Left ventricle myocardium inferior (tissue), 1 donor: ENCODE results near the gene DRG2. TPM values are rescaled to one million over a fixed set of nuclear protein-coding genes. Genes with fewer than 3 reads are reported as not detected.

Experiments
- total RNA-seq: library from RNA; stranded (reverse); fragmentation: NEBNext Ultra II Directional; extraction: Animal tissue kit (Norgen Biotek cat#: 25700); gene quantifications from one replicate; pipeline ENCODE4 v1.2.1, GENCODE V29; 2021
- donor health status: DM: no; HTN: yes; CAD: no; lungs with severe emphysema.

DRG2 gene
- total RNA-seq, 1 donor from 2014 or later = 20.2 TPM

Other genes starting within 250 kb of the DRG2 start
- gene TOM1L2, start 115.5 kb upstream of the DRG2 start, total RNA-seq = 284 TPM
- gene DRC3, start 115.1 kb upstream of the DRG2 start, total RNA-seq = 1.7 TPM
- 37.5 TPM for gene ATPAF2, start 48.8 kb upstream of the DRG2 start, total RNA-seq
- gene GID4, start 48.5 kb upstream of the DRG2 start, total RNA-seq = 18.0 TPM
- gene MYO15A, start 20.8 kb downstream of the DRG2 start, total RNA-seq = 0.25 TPM
- gene ALKBH5, start 95.9 kb downstream of the DRG2 start, total RNA-seq = 179 TPM
- gene LLGL1, start 137.7 kb downstream of the DRG2 start, total RNA-seq = 8.8 TPM
- 257 TPM for gene FLII, start 170.8 kb downstream of the DRG2 start, total RNA-seq
- gene MIEF2, start 172.7 kb downstream of the DRG2 start, total RNA-seq = 37.0 TPM
- 10.4 TPM for gene TOP3A, start 227.0 kb downstream of the DRG2 start, total RNA-seq
- gene SMCR8, start 227.3 kb downstream of the DRG2 start, total RNA-seq = 12.3 TPM